Measurements from ENCODE around the gene ZNF423.

ZNF423 gene

DNA sequence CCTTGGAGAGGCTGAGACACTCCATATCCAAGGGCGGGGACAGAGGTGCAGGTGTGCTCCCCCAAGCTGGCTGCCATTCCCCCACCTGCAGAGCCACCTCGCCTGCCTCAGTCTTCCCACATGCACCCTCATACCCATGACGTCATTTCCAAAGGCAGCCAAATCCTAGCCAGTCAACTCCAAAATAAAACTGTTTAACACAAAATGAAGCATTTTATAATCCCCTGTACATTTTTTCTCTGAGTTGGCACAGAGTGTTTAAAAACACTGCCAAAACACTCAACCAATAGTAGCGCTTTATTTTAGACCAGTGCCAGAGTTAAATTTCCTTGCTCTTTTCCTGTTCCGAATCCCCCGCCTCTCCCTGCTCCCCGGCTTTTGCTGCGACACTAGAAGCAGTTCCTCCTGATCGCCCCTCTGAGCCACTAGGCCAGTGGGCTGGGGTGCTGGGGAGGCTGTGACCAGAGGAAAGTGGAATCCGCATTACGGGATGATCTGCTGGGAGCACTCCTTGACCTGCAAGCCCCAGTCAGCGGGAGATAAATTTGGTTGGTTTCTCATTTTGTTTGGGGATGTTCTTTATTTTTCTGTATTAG, 139.5 kb downstream of the ZNF423 start:
- no peak overlapping the region for H3K9ac ChIP-seq (ENCODE audit: low read length)
- H3K4me1 ChIP-seq (ENCODE audit: control insufficient read depth, insufficient read depth, low read length): no peaks in the 10 kb centered on the region
- no peak overlapping the region for H3K4me3 ChIP-seq (ENCODE audit: low read length)
- H3K27me3 ChIP-seq (ENCODE audit: control insufficient read depth, insufficient read depth, low read length): no peaks in the 10 kb centered on the region
- H3K36me3 ChIP-seq (ENCODE audit: control insufficient read depth, insufficient read depth, low read length): no peaks in the 10 kb centered on the region
- H3K9me3 ChIP-seq (ENCODE audit: control insufficient read depth, low read length): no peaks in the 10 kb centered on the region

- Histone ChIP-seq H3K36me3 (ENCODE audit: control insufficient read depth, insufficient read depth, low read length) (no peaks in the 10 kb centered on the region), H3K9ac (ENCODE audit: low read length) (no peak overlapping the region), H3K9me3 (ENCODE audit: control insufficient read depth, low read length) (no peaks in the 10 kb centered on the region), H3K4me1 (ENCODE audit: control insufficient read depth, insufficient read depth, low read length) (no peaks in the 10 kb centered on the region), H3K27me3 (ENCODE audit: control insufficient read depth, insufficient read depth, low read length) (no peaks in the 10 kb centered on the region), H3K4me3 (ENCODE audit: low read length) (no peak overlapping the region)
These were observed 142.1 kb downstream of the ZNF423 start for GRCh38 chr16:49713770-49714169.

GRCh38 chr16:49712542-49712941, 143.4 kb downstream of the ZNF423 start:
- Histone ChIP-seq H3K36me3 (ENCODE audit: control insufficient read depth, insufficient read depth, low read length) (no peaks in the 10 kb centered on the region), H3K4me3 (ENCODE audit: low read length) (no peak overlapping the region)

DNA sequence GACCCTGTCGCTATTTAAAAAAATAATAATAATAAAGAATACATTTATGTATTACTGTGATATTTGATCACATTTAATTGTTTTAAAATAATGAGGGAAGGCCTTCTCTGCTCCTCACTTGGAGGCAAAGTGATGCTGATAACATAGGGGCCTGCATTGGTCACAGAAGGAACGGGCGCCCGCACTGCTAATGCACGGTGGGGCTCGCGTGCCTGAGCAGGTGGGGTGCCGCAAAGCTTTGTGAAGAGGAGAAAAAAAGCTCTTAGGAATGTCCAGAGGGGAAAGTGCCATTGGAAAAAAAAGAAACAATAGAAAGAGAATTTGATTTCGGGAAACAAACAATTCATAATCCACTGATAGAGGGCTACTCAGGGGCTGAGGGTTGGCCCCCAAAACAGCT, 143.8 kb downstream of the ZNF423 start:
- no peak overlapping the region for H3K4me3 ChIP-seq (ENCODE audit: low read length)
- H3K27me3 ChIP-seq (ENCODE audit: control insufficient read depth, insufficient read depth, low read length): no peaks in the 10 kb centered on the region
- H3K9me3 ChIP-seq (ENCODE audit: control insufficient read depth, low read length): no peaks in the 10 kb centered on the region
- H3K4me1 ChIP-seq (ENCODE audit: control insufficient read depth, insufficient read depth, low read length): no peaks in the 10 kb centered on the region
- H3K9ac ChIP-seq (ENCODE audit: low read length): no peak overlapping the region
- no peaks in the 10 kb centered on the region for H3K36me3 ChIP-seq (ENCODE audit: control insufficient read depth, insufficient read depth, low read length)

More at GRCh38 chr16:49712542-49712941, 143.4 kb downstream of the ZNF423 start:
- no peaks in the 10 kb centered on the region for H3K4me1 ChIP-seq (ENCODE audit: control insufficient read depth, insufficient read depth, low read length)
- H3K9ac ChIP-seq (ENCODE audit: low read length): no peak overlapping the region
- H3K9me3 ChIP-seq (ENCODE audit: control insufficient read depth, low read length): no peaks in the 10 kb centered on the region
- no peaks in the 10 kb centered on the region for H3K27me3 ChIP-seq (ENCODE audit: control insufficient read depth, insufficient read depth, low read length)

DNA sequence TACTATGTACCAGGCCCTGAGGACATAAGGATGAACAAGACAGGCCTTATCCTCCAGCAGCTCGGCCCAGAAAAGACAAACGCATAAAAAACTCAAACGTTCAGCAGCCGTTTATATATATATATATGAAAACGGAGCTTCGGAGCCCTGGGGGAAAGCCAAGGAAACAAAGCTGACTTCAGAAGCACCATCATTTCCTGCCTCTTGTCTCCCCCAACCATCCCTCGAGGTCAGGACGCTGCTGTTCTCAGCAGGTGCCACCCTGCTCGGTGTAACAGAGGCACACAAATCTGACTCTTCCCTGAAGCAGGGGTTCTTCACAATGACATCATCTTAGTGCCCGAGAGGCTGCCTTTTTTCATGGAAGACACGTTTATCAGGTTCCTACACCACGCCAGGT, 146.9 kb downstream of the ZNF423 start:
- no peak overlapping the region for H3K4me3 ChIP-seq (ENCODE audit: low read length)
- H3K36me3 ChIP-seq (ENCODE audit: control insufficient read depth, insufficient read depth, low read length): no peaks in the 10 kb centered on the region
- H3K9me3 ChIP-seq (ENCODE audit: control insufficient read depth, low read length): no peaks in the 10 kb centered on the region
- H3K4me1 ChIP-seq (ENCODE audit: control insufficient read depth, insufficient read depth, low read length): no peaks in the 10 kb centered on the region
- H3K9ac ChIP-seq (ENCODE audit: low read length): no peak overlapping the region
- H3K27me3 ChIP-seq (ENCODE audit: control insufficient read depth, insufficient read depth, low read length): no peaks in the 10 kb centered on the region

DNA sequence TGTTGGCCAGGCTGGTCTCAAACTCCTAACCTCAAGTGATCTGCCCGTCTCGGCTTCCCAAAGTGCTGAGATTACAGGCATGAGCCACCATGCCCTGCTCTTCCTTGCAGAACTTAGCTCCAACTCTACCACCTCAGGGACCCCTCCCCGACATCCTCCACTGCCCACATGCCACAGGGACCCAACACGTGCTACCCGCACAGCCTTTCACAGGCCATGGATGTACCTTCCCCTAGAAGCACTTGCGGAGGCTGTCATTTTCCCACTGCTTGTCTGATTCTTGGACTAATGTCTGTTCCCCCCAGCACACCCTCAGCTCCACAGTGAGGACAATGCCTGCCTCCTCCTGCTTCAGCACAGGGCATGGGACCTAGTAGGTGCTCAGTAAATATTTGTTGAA, 147.4 kb downstream of the ZNF423 start:
- H3K27me3 ChIP-seq (ENCODE audit: control insufficient read depth, insufficient read depth, low read length): no peaks in the 10 kb centered on the region
- no peaks in the 10 kb centered on the region for H3K4me1 ChIP-seq (ENCODE audit: control insufficient read depth, insufficient read depth, low read length)
- no peak overlapping the region for H3K4me3 ChIP-seq (ENCODE audit: low read length)
- H3K36me3 ChIP-seq (ENCODE audit: control insufficient read depth, insufficient read depth, low read length): no peaks in the 10 kb centered on the region
- H3K9me3 ChIP-seq (ENCODE audit: control insufficient read depth, low read length): no peaks in the 10 kb centered on the region
- H3K9ac ChIP-seq (ENCODE audit: low read length): no peak overlapping the region

DNA sequence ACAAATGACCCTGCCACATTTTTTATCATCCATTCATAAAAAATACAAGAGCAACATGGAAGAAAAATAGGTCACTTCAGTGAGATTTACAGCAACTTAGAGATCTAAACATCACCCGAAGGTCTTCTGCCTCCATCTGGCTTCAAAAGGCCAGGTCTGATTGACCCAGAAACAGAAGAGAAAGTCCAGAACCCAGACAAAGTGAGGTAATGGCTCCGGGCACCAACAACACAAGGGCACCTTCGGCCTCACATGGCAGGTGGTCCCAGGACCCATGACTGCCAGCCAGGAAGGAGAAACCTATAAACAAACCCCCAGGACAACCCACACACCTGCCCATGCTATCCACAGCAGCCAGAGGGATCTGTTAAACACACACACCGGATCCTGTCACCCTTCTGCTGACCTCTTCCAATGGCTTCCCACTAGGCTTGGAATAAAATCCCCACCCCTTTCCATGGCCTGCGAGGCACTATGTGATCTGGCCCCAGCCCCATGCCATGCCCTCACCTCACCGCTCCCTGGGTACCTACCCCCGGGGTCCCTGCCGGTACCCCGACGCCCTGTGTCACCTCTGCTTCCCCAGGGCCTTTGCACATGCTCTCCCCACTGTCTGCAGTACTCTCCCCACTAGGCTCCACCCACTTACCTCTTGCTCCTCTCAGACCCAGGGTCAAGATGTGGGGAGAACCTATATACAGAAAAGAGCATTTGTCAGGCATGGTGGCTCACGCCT, 149.1 kb downstream of the ZNF423 start:
- Histone ChIP-seq H3K36me3 (ENCODE audit: control insufficient read depth, insufficient read depth, low read length) (no peaks in the 10 kb centered on the region), H3K27me3 (ENCODE audit: control insufficient read depth, insufficient read depth, low read length) (no peaks in the 10 kb centered on the region), H3K9ac (ENCODE audit: low read length) (no peak overlapping the region), H3K9me3 (ENCODE audit: control insufficient read depth, low read length) (no peaks in the 10 kb centered on the region), H3K4me3 (ENCODE audit: low read length) (no peak overlapping the region), H3K4me1 (ENCODE audit: control insufficient read depth, insufficient read depth, low read length) (no peaks in the 10 kb centered on the region)

- Histone ChIP-seq H3K27me3 (ENCODE audit: control insufficient read depth, insufficient read depth, low read length) (no peaks in the 10 kb centered on the region), H3K36me3 (ENCODE audit: control insufficient read depth, insufficient read depth, low read length) (no peaks in the 10 kb centered on the region)
These were observed 151.2 kb downstream of the ZNF423 start for GRCh38 chr16:49704586-49705155.

GRCh38 chr16:49703483-49703882, 152.4 kb downstream of the ZNF423 start:
- Histone ChIP-seq H3K27me3 (ENCODE audit: control insufficient read depth, insufficient read depth, low read length) (no peaks in the 10 kb centered on the region), H3K36me3 (ENCODE audit: control insufficient read depth, insufficient read depth, low read length) (no peaks in the 10 kb centered on the region)

More at GRCh38 chr16:49704586-49705155, 151.2 kb downstream of the ZNF423 start:
- no peaks in the 10 kb centered on the region for H3K9me3 ChIP-seq (ENCODE audit: control insufficient read depth, low read length)
- no peaks in the 10 kb centered on the region for H3K4me1 ChIP-seq (ENCODE audit: control insufficient read depth, insufficient read depth, low read length)
- no peak overlapping the region for H3K9ac ChIP-seq (ENCODE audit: low read length)
- no peak overlapping the region for H3K4me3 ChIP-seq (ENCODE audit: low read length)

GRCh38 chr16:49701789-49702494, 154.0 kb downstream of the ZNF423 start:
- H3K27me3 ChIP-seq (ENCODE audit: control insufficient read depth, insufficient read depth, low read length): no peaks in the 10 kb centered on the region
- H3K4me1 ChIP-seq (ENCODE audit: control insufficient read depth, insufficient read depth, low read length): no peaks in the 10 kb centered on the region
- no peak overlapping the region for H3K4me3 ChIP-seq (ENCODE audit: low read length)
- H3K9me3 ChIP-seq (ENCODE audit: control insufficient read depth, low read length): no peaks in the 10 kb centered on the region
- no peaks in the 10 kb centered on the region for H3K36me3 ChIP-seq (ENCODE audit: control insufficient read depth, insufficient read depth, low read length)
- H3K9ac ChIP-seq (ENCODE audit: low read length): no peak overlapping the region

More at GRCh38 chr16:49703483-49703882, 152.4 kb downstream of the ZNF423 start:
- Histone ChIP-seq H3K9me3 (ENCODE audit: control insufficient read depth, low read length) (no peaks in the 10 kb centered on the region), H3K9ac (ENCODE audit: low read length) (no peak overlapping the region), H3K4me3 (ENCODE audit: low read length) (no peak overlapping the region), H3K4me1 (ENCODE audit: control insufficient read depth, insufficient read depth, low read length) (no peaks in the 10 kb centered on the region)

- no peaks in the 10 kb centered on the region for H3K4me1 ChIP-seq (ENCODE audit: control insufficient read depth, insufficient read depth, low read length)
- H3K4me3 ChIP-seq (ENCODE audit: low read length): no peak overlapping the region
These were observed 154.7 kb downstream of the ZNF423 start for GRCh38 chr16:49701065-49701685.

More at GRCh38 chr16:49701065-49701685, 154.7 kb downstream of the ZNF423 start:
- Histone ChIP-seq H3K27me3 (ENCODE audit: control insufficient read depth, insufficient read depth, low read length) (no peaks in the 10 kb centered on the region), H3K9ac (ENCODE audit: low read length) (no peak overlapping the region), H3K36me3 (ENCODE audit: control insufficient read depth, insufficient read depth, low read length) (no peaks in the 10 kb centered on the region), H3K9me3 (ENCODE audit: control insufficient read depth, low read length) (no peaks in the 10 kb centered on the region)

All from mucosa of stomach (tissue), 1 donor.